Measurements from ENCODE around the gene SCGB1D1. TPM values are rescaled to one million over a fixed set of nuclear protein-coding genes. Genes with fewer than 3 reads are reported as not detected.

Gene SCGB1D1
- not detected in 2 replicates for total RNA-seq

GRCh38 chr11:62190011-62190410, at the start of gene SCGB1D1:
Gene SCGB1D1, plus strand, starts transcription at chr11:62190216. Its CDS starts 69 bp downstream, at chr11:62190285.

GRCh38 chr11:62242021-62242420, 52.0 kb downstream of the SCGB1D1 start, which contains the start of gene SCGB1D2:
Gene SCGB1D2, plus strand, starts transcription at chr11:62242239. Its CDS starts 69 bp downstream, at chr11:62242308.

Other genes with a start within 250 kb of the SCGB1D1 start
- gene BEST1, start 239.9 kb upstream of the SCGB1D1 start, total RNA-seq: 2.5 and 4.6 TPM in 2 replicates
- 1,092 and 2,770 TPM in 2 replicates for gene FTH1, start 222.6 kb upstream of the SCGB1D1 start, total RNA-seq
- 4.5 and 6.6 TPM in 2 replicates for gene INCENP, start 66.2 kb upstream of the SCGB1D1 start, total RNA-seq
- not detected in 2 replicates for gene SCGB2A1, start 18.5 kb downstream of the SCGB1D1 start, total RNA-seq
- not detected in 2 replicates for gene SCGB1D2, start 52.0 kb downstream of the SCGB1D1 start, total RNA-seq
- not detected in 2 replicates for gene SCGB2A2, start 79.9 kb downstream of the SCGB1D1 start, total RNA-seq
- gene SCGB1D4, start 108.9 kb downstream of the SCGB1D1 start, total RNA-seq: not detected in 2 replicates
- 0.09 and 0.32 TPM in 2 replicates for gene ASRGL1, start 147.2 kb downstream of the SCGB1D1 start, total RNA-seq
- gene SCGB1A1, start 228.8 kb downstream of the SCGB1D1 start, total RNA-seq: not detected in 2 replicates

Measured in bronchial smooth muscle cell (primary cell).